Measurements from ENCODE around the gene PTPRJ.

DNA sequence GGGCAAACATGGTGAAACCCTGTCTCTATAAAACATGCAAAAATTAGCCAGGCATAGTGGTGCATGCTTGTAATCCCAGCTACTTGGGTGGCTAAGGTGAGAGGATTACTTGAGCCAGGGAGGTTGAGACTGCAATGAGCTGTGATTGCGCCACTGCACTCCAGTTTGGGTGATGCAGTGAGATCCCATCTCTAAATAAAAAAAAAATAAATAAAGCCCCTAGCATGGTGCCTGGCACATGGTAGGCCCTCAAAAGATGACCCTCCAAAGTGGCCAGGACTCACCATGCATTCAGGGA, 74.6 kb downstream of the PTPRJ start:
- TF ChIP-seq, protein P1, sequence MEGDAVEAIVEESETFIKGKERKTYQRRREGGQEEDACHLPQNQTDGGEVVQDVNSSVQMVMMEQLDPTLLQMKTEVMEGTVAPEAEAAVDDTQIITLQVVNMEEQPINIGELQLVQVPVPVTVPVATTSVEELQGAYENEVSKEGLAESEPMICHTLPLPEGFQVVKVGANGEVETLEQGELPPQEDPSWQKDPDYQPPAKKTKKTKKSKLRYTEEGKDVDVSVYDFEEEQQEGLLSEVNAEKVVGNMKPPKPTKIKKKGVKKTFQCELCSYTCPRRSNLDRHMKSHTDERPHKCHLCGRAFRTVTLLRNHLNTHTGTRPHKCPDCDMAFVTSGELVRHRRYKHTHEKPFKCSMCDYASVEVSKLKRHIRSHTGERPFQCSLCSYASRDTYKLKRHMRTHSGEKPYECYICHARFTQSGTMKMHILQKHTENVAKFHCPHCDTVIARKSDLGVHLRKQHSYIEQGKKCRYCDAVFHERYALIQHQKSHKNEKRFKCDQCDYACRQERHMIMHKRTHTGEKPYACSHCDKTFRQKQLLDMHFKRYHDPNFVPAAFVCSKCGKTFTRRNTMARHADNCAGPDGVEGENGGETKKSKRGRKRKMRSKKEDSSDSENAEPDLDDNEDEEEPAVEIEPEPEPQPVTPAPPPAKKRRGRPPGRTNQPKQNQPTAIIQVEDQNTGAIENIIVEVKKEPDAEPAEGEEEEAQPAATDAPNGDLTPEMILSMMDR (conservative IDR thresholded peaks at IDR 0.05), result no peak
- no peak for TF ChIP-seq EZH2 (IDR thresholded peaks at IDR 0.05; ENCODE audit: low read depth)

Data from PC-9 (cell line).